HUES64 (cell line): Measurements from ENCODE around the gene TMEM61.

Experiments
- H3K27ac ChIP-seq: 2 replicates; pipeline ENCODE4 v1.7.0; 2013; ENCODE audit warnings: low read depth, low read length, inconsistent platforms
- H3K27me3 ChIP-seq: 2 replicates; pipeline ENCODE4 v1.6.1; 2013; ENCODE audit warnings: mild to moderate bottlenecking, low read length; ENCODE audit not compliant: insufficient read depth
- H3K36me3 ChIP-seq: 2 replicates; pipeline ENCODE4 v1.6.1; 2013; ENCODE audit warnings: mild to moderate bottlenecking, low read length; ENCODE audit not compliant: insufficient read depth
- H3K4me1 ChIP-seq: 2 replicates; pipeline ENCODE4 v1.6.1; 2013; ENCODE audit warnings: mild to moderate bottlenecking, low read length, moderate library complexity; ENCODE audit not compliant: insufficient read depth
- H3K4me3 ChIP-seq: 2 replicates; pipeline ENCODE4 v1.5.1; 2013; ENCODE audit warnings: mild to moderate bottlenecking, low read length, moderate library complexity
- H3K9ac ChIP-seq: 2 replicates; pipeline ENCODE4 v1.6.1; 2013; ENCODE audit warnings: mild to moderate bottlenecking, low read depth, low read length
- H3K9me3 ChIP-seq: 2 replicates; pipeline ENCODE4 v1.6.1; 2013; ENCODE audit warnings: low read depth, low read length; ENCODE audit not compliant: insufficient read depth
- WGBS: fragments of 150-250, 120-280 bp; methylation state at CpG from one replicate; pipeline ENCODE4 v1.1.7; 2013; ENCODE audit warnings: missing lambda C conversion rate; 5-methylcytosine and 5-hydroxymethylcytosine counted together

The TMEM61 gene

GRCh38 chr1:54986025-54986424 is 5.6 kb downstream of the TMEM61 start:
- H3K36me3 ChIP-seq = no peaks in the 10 kb centered on the region
- H3K27ac ChIP-seq = no peak overlapping the region
- no peaks in the 10 kb centered on the region for H3K9me3 ChIP-seq
- H3K4me3 ChIP-seq = no peak overlapping the region
- no peak overlapping the region for H3K9ac ChIP-seq
- no peaks in the 10 kb centered on the region for H3K4me1 ChIP-seq
- peaks cover 16% of the 10 kb centered on the region for H3K27me3 ChIP-seq
- 90% methylated on average over 15 of the region's 15 CpGs for WGBS

- Histone ChIP-seq H3K9me3 (no peaks in the 10 kb centered on the region), H3K4me3 (no peak overlapping the region), H3K27ac (no peak overlapping the region), H3K27me3 (peaks cover 11% of the 10 kb centered on the region), H3K4me1 (no peaks in the 10 kb centered on the region), H3K36me3 (no peaks in the 10 kb centered on the region), H3K9ac (no peak overlapping the region)
- 87% methylated on average over 3 of the region's 3 CpGs for WGBS
Measured at GRCh38 chr1:54986533-54986932, 6.1 kb downstream of the TMEM61 start.

GRCh38 chr1:54987427-54987826 is 7.0 kb downstream of the TMEM61 start:
- no peaks in the 10 kb centered on the region for H3K36me3 ChIP-seq
- H3K4me1 ChIP-seq = no peaks in the 10 kb centered on the region
- 65% methylated on average over 2 of the region's 2 CpGs for WGBS
- no peak overlapping the region for H3K4me3 ChIP-seq
- peaks cover 4% of the 10 kb centered on the region for H3K27me3 ChIP-seq
- H3K9me3 ChIP-seq = no peaks in the 10 kb centered on the region
- no peak overlapping the region for H3K27ac ChIP-seq
- H3K9ac ChIP-seq = no peak overlapping the region

- Histone ChIP-seq H3K36me3 (no peaks in the 10 kb centered on the region), H3K27ac (no peak overlapping the region), H3K4me1 (no peaks in the 10 kb centered on the region), H3K9ac (no peak overlapping the region), H3K9me3 (no peaks in the 10 kb centered on the region), H3K27me3 (no peaks in the 10 kb centered on the region), H3K4me3 (no peak overlapping the region)
- 91% methylated on average over 8 of the region's 8 CpGs for WGBS
Measured at GRCh38 chr1:54987919-54988705, 7.7 kb downstream of the TMEM61 start.

- H3K27me3 ChIP-seq = no peaks in the 10 kb centered on the region
- H3K4me3 ChIP-seq = no peak overlapping the region
- H3K4me1 ChIP-seq = 0 out of 2 replicates have a peak, but pooled peaks cover under 1% of the 10 kb centered on the region
- WGBS = 96% methylated on average over 4 of the region's 4 CpGs
- no peaks in the 10 kb centered on the region for H3K36me3 ChIP-seq
- H3K9me3 ChIP-seq = no peaks in the 10 kb centered on the region
- no peak overlapping the region for H3K9ac ChIP-seq
- no peak overlapping the region for H3K27ac ChIP-seq
Measured at GRCh38 chr1:54988975-54989374, 8.5 kb downstream of the TMEM61 start.

GRCh38 chr1:54989473-54989872 is 9.0 kb downstream of the TMEM61 start:
- Histone ChIP-seq H3K27ac (no peak overlapping the region), H3K9ac (no peak overlapping the region), H3K4me3 (no peak overlapping the region), H3K4me1 (peaks cover 5% of the 10 kb centered on the region), H3K9me3 (no peaks in the 10 kb centered on the region), H3K27me3 (no peaks in the 10 kb centered on the region), H3K36me3 (no peaks in the 10 kb centered on the region)
- WGBS = 88% methylated on average over 8 of the region's 8 CpGs

GRCh38 chr1:54989968-54990810 is 9.8 kb downstream of the TMEM61 start:
- H3K36me3 ChIP-seq = no peaks in the 10 kb centered on the region
- no peak overlapping the region for H3K9ac ChIP-seq
- no peaks in the 10 kb centered on the region for H3K27me3 ChIP-seq
- no peak overlapping the region for H3K27ac ChIP-seq
- no peaks in the 10 kb centered on the region for H3K9me3 ChIP-seq
- H3K4me3 ChIP-seq = no peak overlapping the region
- H3K4me1 ChIP-seq = peaks cover 12% of the 10 kb centered on the region
- 79% methylated on average over 12 of the region's 13 CpGs for WGBS

GRCh38 chr1:54990916-54991315 is 10.5 kb downstream of the TMEM61 start:
- Histone ChIP-seq H3K27me3 (peaks cover 4% of the 10 kb centered on the region; the same call in 1 of the 2 replicates), H3K36me3 (no peaks in the 10 kb centered on the region), H3K4me1 (peaks cover 12% of the 10 kb centered on the region), H3K9me3 (no peaks in the 10 kb centered on the region), H3K4me3 (no peak overlapping the region), H3K27ac (no peak overlapping the region), H3K9ac (no peak overlapping the region)
- 72% methylated on average over 4 of the region's 4 CpGs for WGBS

- Histone ChIP-seq H3K9me3 (no peaks in the 10 kb centered on the region), H3K36me3 (no peaks in the 10 kb centered on the region), H3K9ac (no peak overlapping the region), H3K4me3 (no peak overlapping the region), H3K27ac (no peak overlapping the region), H3K4me1 (peaks cover 12% of the 10 kb centered on the region), H3K27me3 (peaks cover 13% of the 10 kb centered on the region)
- 81% methylated on average over 12 of the region's 12 CpGs for WGBS
Measured at GRCh38 chr1:54991939-54992338, 11.5 kb downstream of the TMEM61 start.

- H3K9me3 ChIP-seq = no peaks in the 10 kb centered on the region
- 90% methylated on average over 6 of the region's 6 CpGs for WGBS
- H3K27me3 ChIP-seq = peaks cover 25% of the 10 kb centered on the region
- no peak overlapping the region for H3K27ac ChIP-seq
- H3K9ac ChIP-seq = no peak overlapping the region
- H3K36me3 ChIP-seq = no peaks in the 10 kb centered on the region
- no peak overlapping the region for H3K4me3 ChIP-seq
- peaks cover 20% of the 10 kb centered on the region for H3K4me1 ChIP-seq
Measured at GRCh38 chr1:54993140-54993539, 12.7 kb downstream of the TMEM61 start.

GRCh38 chr1:54994355-54994990 is 14.0 kb downstream of the TMEM61 start:
- peaks cover 20% of the 10 kb centered on the region for H3K4me1 ChIP-seq
- WGBS = 40% methylated on average over 6 of the region's 6 CpGs
- no peaks in the 10 kb centered on the region for H3K9me3 ChIP-seq
- no peak overlapping the region for H3K27ac ChIP-seq
- H3K27me3 ChIP-seq = peaks cover 38% of the 10 kb centered on the region
- H3K9ac ChIP-seq = no peak overlapping the region
- H3K36me3 ChIP-seq = no peaks in the 10 kb centered on the region
- H3K4me3 ChIP-seq = no peak overlapping the region
